SK-N-SH treated with all-trans-retinoic acid at 6 μM for 48 hours (cell line): ENCODE measurements around the gene GSTM4.

Experiments
- ATAC-seq: fragments of 200-7000 bp; cut with Tn5 transposase; 3 replicates; pipeline ENCODE4 v1.9.1; 2020; ENCODE audit warnings: mild to moderate bottlenecking, moderate library complexity
- BACH2 ChIP-seq: fragments of 250-450 bp; sonication (Bioruptor Pico); IDR thresholded peaks from 2 replicates; pipeline ENCODE4 v1.9.0; 2021; ENCODE audit warnings: mild to moderate bottlenecking, borderline replicate concordance
- CREB5 ChIP-seq: fragments of 250-450 bp; sonication (Bioruptor Pico); IDR thresholded peaks from 2 replicates; pipeline ENCODE4 v1.5.1; 2020; ENCODE audit warnings: low read depth, mild to moderate bottlenecking, moderate library complexity
- CSDC2 ChIP-seq: fragments of 250-450 bp; sonication (Bioruptor Pico); IDR thresholded peaks from 2 replicates; pipeline ENCODE4 v1.5.0; 2020; ENCODE audit warnings: mild to moderate bottlenecking, moderate library complexity
- CSRNP3 ChIP-seq: fragments of 250-450 bp; sonication (Bioruptor Pico); IDR thresholded peaks from 2 replicates; pipeline ENCODE4 v1.5.1; 2021; ENCODE audit warnings: mild to moderate bottlenecking, moderate library complexity
- ESRRG ChIP-seq: fragments of 250-450 bp; sonication (Bioruptor Pico); IDR thresholded peaks from 2 replicates; pipeline ENCODE4 v1.6.1; 2021; ENCODE audit warnings: mild to moderate bottlenecking
- GLIS3 ChIP-seq: fragments of 250-450 bp; sonication (Bioruptor Pico); IDR thresholded peaks from 2 replicates; pipeline ENCODE4 v1.5.0; 2020; ENCODE audit warnings: mild to moderate bottlenecking, moderate library complexity
- ISL1 ChIP-seq: fragments of 250-450 bp; sonication (Bioruptor Pico); IDR thresholded peaks from 2 replicates; pipeline ENCODE4 v2.1.2; 2022; ENCODE audit warnings: mild to moderate bottlenecking, moderate library complexity
- POU6F1 ChIP-seq: fragments of 250-450 bp; sonication (Bioruptor Pico); IDR thresholded peaks from 2 replicates; pipeline ENCODE4 v1.8.0; 2021; ENCODE audit warnings: low read depth, mild to moderate bottlenecking, moderate library complexity, borderline replicate concordance
- PPARA ChIP-seq: fragments of 250-450 bp; sonication (Bioruptor Pico); IDR thresholded peaks from 2 replicates; pipeline ENCODE4 v1.5.0; 2020; ENCODE audit warnings: mild to moderate bottlenecking, borderline replicate concordance
- RARB ChIP-seq: fragments of 250-450 bp; sonication (Bioruptor Pico); IDR thresholded peaks from 2 replicates; pipeline ENCODE4 v1.8.0; 2021; ENCODE audit warnings: mild to moderate bottlenecking, moderate library complexity
- SNAI2 ChIP-seq: fragments of 250-450 bp; sonication (Bioruptor Pico); IDR thresholded peaks from 2 replicates; pipeline ENCODE4 v1.5.0; 2020; ENCODE audit warnings: mild to moderate bottlenecking, moderate library complexity
- TCF4 ChIP-seq: fragments of 250-450 bp; sonication (Bioruptor Pico); IDR thresholded peaks from 2 replicates; pipeline ENCODE4 v1.8.0; 2021; ENCODE audit warnings: mild to moderate bottlenecking, moderate library complexity, borderline replicate concordance
- TOX ChIP-seq: fragments of 250-450 bp; sonication (Bioruptor Pico); IDR thresholded peaks from 2 replicates; pipeline ENCODE4 v1.8.0; 2021; ENCODE audit warnings: mild to moderate bottlenecking, moderate library complexity, borderline replicate concordance
- TSHZ2 ChIP-seq: fragments of 250-450 bp; sonication (Bioruptor Pico); IDR thresholded peaks from 2 replicates; pipeline ENCODE4 v1.5.0; 2020; ENCODE audit warnings: mild to moderate bottlenecking, moderate library complexity
- ZC3H10 ChIP-seq: fragments of 250-450 bp; sonication (Bioruptor Pico); IDR thresholded peaks from 2 replicates; pipeline ENCODE4 v1.5.1; 2021; ENCODE audit warnings: mild to moderate bottlenecking, moderate library complexity
- ZFP3 ChIP-seq: fragments of 250-450 bp; sonication (Bioruptor Pico); IDR thresholded peaks from 2 replicates; pipeline ENCODE4 v1.5.0; 2020; ENCODE audit warnings: mild to moderate bottlenecking, moderate library complexity
- ZFP30 ChIP-seq: fragments of 450-650 bp; formaldehyde crosslinking; IDR thresholded peaks from 2 replicates; pipeline ENCODE4 v1.5.0; 2022; ENCODE audit warnings: mild to moderate bottlenecking, moderate library complexity
- ZNF565 ChIP-seq: fragments of 450-650 bp; formaldehyde crosslinking; conservative IDR thresholded peaks from 2 replicates; pipeline ENCODE4 v1.5.0; 2020; ENCODE audit warnings: low read depth, mild to moderate bottlenecking, moderate library complexity
- ZNF70 ChIP-seq: fragments of 450-650 bp; formaldehyde crosslinking; IDR thresholded peaks from 2 replicates; pipeline ENCODE4 v1.5.0; 2020; ENCODE audit warnings: mild to moderate bottlenecking, moderate library complexity
- ZNF8 ChIP-seq: fragments of 450-650 bp; formaldehyde crosslinking; IDR thresholded peaks from 2 replicates; pipeline ENCODE4 v1.5.0; 2020; ENCODE audit warnings: mild to moderate bottlenecking, moderate library complexity

Gene GSTM4

DNA sequence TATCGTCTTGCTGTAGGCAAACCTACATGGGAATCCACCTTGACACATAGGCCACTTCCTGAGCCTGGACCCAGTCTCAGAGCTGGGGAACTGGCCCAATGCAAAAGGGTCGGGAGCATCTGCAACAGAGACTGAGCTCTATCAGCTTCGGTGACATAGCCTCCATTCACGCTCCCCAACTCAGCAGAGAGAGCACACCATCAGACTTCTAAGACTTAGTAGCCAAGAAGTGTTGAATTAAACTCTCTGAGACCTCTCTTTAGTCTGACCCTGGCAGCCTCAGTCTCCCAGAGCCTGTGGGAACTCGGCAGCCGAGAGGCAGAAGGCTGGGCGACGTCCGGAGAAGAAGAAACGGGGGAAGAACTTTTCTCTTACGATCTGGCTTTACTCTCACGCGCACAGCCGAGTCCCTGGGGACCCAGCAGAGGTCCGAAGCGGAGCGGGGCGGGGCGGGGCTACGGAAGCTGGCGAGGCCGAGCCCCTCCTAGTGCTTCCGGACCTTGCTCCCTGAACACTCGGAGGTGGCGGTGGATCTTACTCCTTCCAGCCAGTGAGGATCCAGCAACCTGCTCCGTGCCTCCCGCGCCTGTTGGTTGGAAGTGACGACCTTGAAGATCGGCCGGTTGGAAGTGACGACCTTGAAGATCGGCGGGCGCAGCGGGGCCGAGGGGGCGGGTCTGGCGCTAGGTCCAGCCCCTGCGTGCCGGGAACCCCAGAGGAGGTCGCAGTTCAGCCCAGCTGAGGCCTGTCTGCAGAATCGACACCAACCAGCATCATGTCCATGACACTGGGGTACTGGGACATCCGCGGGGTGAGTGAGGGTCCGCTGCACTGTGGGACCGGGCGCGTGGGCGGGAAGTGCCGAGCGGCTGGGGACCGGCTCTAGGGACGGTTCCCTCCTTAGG is at the start of gene GSTM4:
Gene GSTM4, plus strand, starts transcription at position 485 of the 905 bp plus-strand sequence. Its CDS starts 291 bp downstream, at position 776.
- no peak for TF ChIP-seq ZNF70 (CRISPR knock-in tag)
- no peak for TF ChIP-seq ZFP3
- TF ChIP-seq GLIS3 (CRISPR knock-in tag) = no peak
- no peak for TF ChIP-seq RARB (CRISPR knock-in tag)
- TF ChIP-seq TOX = no peak
- no peak for TF ChIP-seq TSHZ2 (CRISPR knock-in tag)
- no peak for TF ChIP-seq ZNF8 (CRISPR knock-in tag)
- TF ChIP-seq SNAI2 (CRISPR knock-in tag) = no peak
- peak; percentile 94 for ATAC-seq

DNA sequence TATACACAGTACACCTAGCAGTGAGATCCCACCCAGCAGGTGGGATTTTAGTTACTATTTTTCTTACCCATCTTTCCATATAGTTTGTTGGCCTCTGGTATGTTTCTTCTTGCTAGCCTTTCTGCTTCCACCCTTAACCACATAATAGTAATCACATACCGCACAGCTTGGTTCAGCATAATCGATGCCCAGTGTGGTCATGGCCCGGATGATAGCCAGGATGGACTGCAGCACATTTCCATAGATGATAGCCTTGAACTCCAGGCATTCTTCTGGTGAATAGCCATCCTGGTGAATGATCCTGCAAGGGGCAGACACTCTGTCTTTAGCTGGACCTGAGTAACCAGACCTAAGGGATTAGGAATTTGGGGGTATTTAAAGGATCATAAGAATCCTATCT is 46.0 kb upstream of the GSTM4 start:
- no peak for TF ChIP-seq TCF4 (CRISPR knock-in tag)
- TF ChIP-seq PPARA (CRISPR knock-in tag) = no peak
- TF ChIP-seq POU6F1 (CRISPR knock-in tag) = no peak
- no peak for TF ChIP-seq GLIS3 (CRISPR knock-in tag)
- no peak for TF ChIP-seq ZC3H10
- no peak for TF ChIP-seq SNAI2 (CRISPR knock-in tag)
- no peak for TF ChIP-seq CSDC2 (CRISPR knock-in tag)
- ATAC-seq = no peak; the same call in 2 of the 3 replicates

GRCh38 chr1:109610609-109611307 is 45.1 kb upstream of the GSTM4 start:
- peak; percentile 78 for ATAC-seq
- TF ChIP-seq SNAI2 (CRISPR knock-in tag) (no peak), ISL1 (no peak), TOX (no peak), ESRRG (CRISPR knock-in tag) (no peak)

- TF ChIP-seq ZNF565 (CRISPR knock-in tag) = no peak
- no peak for TF ChIP-seq CREB5 (CRISPR knock-in tag)
- TF ChIP-seq ZFP3 = no peak
- no peak for TF ChIP-seq TSHZ2 (CRISPR knock-in tag)
- no peak for TF ChIP-seq ZNF70 (CRISPR knock-in tag)
- TF ChIP-seq BACH2 = no peak
- TF ChIP-seq TCF4 (CRISPR knock-in tag) = no peak
- no peak for TF ChIP-seq CSRNP3 (CRISPR knock-in tag)
- TF ChIP-seq ESRRG (CRISPR knock-in tag) = no peak
- TF ChIP-seq ZFP30 (CRISPR knock-in tag) = no peak
- no peak for TF ChIP-seq GLIS3 (CRISPR knock-in tag)
- TF ChIP-seq POU6F1 (CRISPR knock-in tag) = no peak
- TF ChIP-seq, all 23 proteins: peak for 0
- no peak for ATAC-seq
These were observed 44.5 kb upstream of the GSTM4 start for GRCh38 chr1:109611308-109611990.
